Liver (tissue), 9 donors: ENCODE results near the gene SMG6. TPM values are rescaled to one million over a fixed set of nuclear protein-coding genes. Genes with fewer than 3 reads are reported as not detected.

Experiments
- DNase-seq: peaks from one replicate; pipeline ENCODE4 v3.0.0-alpha.2; 2017; ENCODE audit warnings: low spot score
- H3K27ac ChIP-seq, 2 donors: one replicate each; pipeline ENCODE4 v1.7.0; 2013; ENCODE audit warnings: inconsistent platforms in 2 of 2, low read length in 2 of 2, control low read depth in 1 of 2, low read depth in 1 of 2, mild to moderate bottlenecking in 1 of 2
- H3K27me3 ChIP-seq, 4 donors: one replicate each; pipeline versions ENCODE4 v1.6.1 to v1.7.0; 2013; ENCODE audit warnings: low read length in 3 of 4, inconsistent platforms in 1 of 4, mild to moderate bottlenecking in 1 of 4, moderate library complexity in 1 of 4; ENCODE audit not compliant: control insufficient read depth in 4 of 4, insufficient read depth in 4 of 4
- H3K36me3 ChIP-seq, 4 donors: one replicate each; pipeline versions ENCODE4 v1.6.1 to v1.7.0; 2013; ENCODE audit warnings: low read length in 3 of 4, mild to moderate bottlenecking in 3 of 4, low read depth in 1 of 4, moderate library complexity in 1 of 4; ENCODE audit not compliant: control insufficient read depth in 4 of 4, insufficient read depth in 3 of 4
- H3K4me1 ChIP-seq, 4 donors: one replicate each; pipeline versions ENCODE4 v1.6.1 to v1.7.0; 2013; ENCODE audit warnings: low read length in 3 of 4, mild to moderate bottlenecking in 3 of 4, moderate library complexity in 1 of 4; ENCODE audit not compliant: control insufficient read depth in 4 of 4, insufficient read depth in 4 of 4
- H3K4me3 ChIP-seq, 3 donors: one replicate each; pipeline versions ENCODE4 v1.6.1 to v1.7.0; 2013; ENCODE audit warnings: low read length in 3 of 3, control low read depth in 1 of 3, low read depth in 1 of 3, mild to moderate bottlenecking in 1 of 3
- H3K9ac ChIP-seq, 2 donors: one replicate each; pipeline ENCODE4 v1.7.0; 2013; ENCODE audit warnings: low read length in 2 of 2, mild to moderate bottlenecking in 2 of 2, moderate library complexity in 2 of 2, control low read depth in 1 of 2, low read depth in 1 of 2
- H3K9me3 ChIP-seq, 4 donors: one replicate each; pipeline versions ENCODE4 v1.6.1 to v1.7.0; 2013; ENCODE audit warnings: low read length in 3 of 4; ENCODE audit not compliant: control insufficient read depth in 4 of 4
- ATF3 ChIP-seq: IDR thresholded peaks from 2 replicates; pipeline ENCODE4 v1.6.1; 2016; ENCODE audit warnings: antibody characterized with exemption
- CTCF ChIP-seq: fragments of 150-350 bp; IDR thresholded peaks from 2 replicates; pipeline ENCODE4 v1.5.1; 2017; ENCODE audit warnings: improper control_type of control experiment, low read depth, low read length; ENCODE audit not compliant: missing input control
- EGR1 ChIP-seq, 2 donors: IDR thresholded peaks; 2 replicates each; pipeline ENCODE4 v1.6.1; 2016 to 2018; ENCODE audit warnings: antibody characterized with exemption in 2 of 2, low read depth in 2 of 2
- FOXA1 ChIP-seq: IDR thresholded peaks from 2 replicates; pipeline ENCODE4 v1.6.1; 2016; ENCODE audit warnings: antibody characterized with exemption
- FOXA2 ChIP-seq: IDR thresholded peaks from 2 replicates; pipeline ENCODE4 v1.6.1; 2016; ENCODE audit warnings: antibody characterized with exemption
- GABPA ChIP-seq, 2 donors: IDR thresholded peaks in 1 of 2; conservative IDR thresholded peaks in 1 of 2; 2 replicates each; pipeline ENCODE4 v1.6.1; 2016; ENCODE audit warnings: antibody characterized with exemption in 2 of 2, mild to moderate bottlenecking in 1 of 2, moderate library complexity in 1 of 2
- HNF4A ChIP-seq, 2 donors: conservative IDR thresholded peaks; 2 replicates each; pipeline ENCODE4 v1.6.1; 2016; ENCODE audit warnings: antibody characterized with exemption in 2 of 2, mild to moderate bottlenecking in 2 of 2
- HNF4G ChIP-seq: IDR thresholded peaks from 2 replicates; pipeline ENCODE4 v1.6.1; 2016; ENCODE audit warnings: antibody characterized with exemption
- JUND ChIP-seq, 2 donors: IDR thresholded peaks; 2 replicates each; pipeline ENCODE4 v1.6.1; 2016; ENCODE audit warnings: antibody characterized with exemption in 2 of 2
- MAX ChIP-seq: IDR thresholded peaks from 2 replicates; pipeline ENCODE4 v1.6.1; 2016; ENCODE audit warnings: antibody characterized with exemption
- NR2F2 ChIP-seq: IDR thresholded peaks from 2 replicates; pipeline ENCODE4 v1.6.1; 2016; ENCODE audit warnings: antibody characterized with exemption
- RAD21 ChIP-seq, 2 donors: IDR thresholded peaks; 2 replicates each; pipeline ENCODE4 v1.6.1; 2016; ENCODE audit warnings: antibody characterized with exemption in 2 of 2, mild to moderate bottlenecking in 2 of 2
- RXRA ChIP-seq, 2 donors: IDR thresholded peaks; 2 replicates each; pipeline ENCODE4 v1.6.1; 2017 to 2018; ENCODE audit warnings: antibody characterized with exemption in 2 of 2, mild to moderate bottlenecking in 1 of 2
- SP1 ChIP-seq: IDR thresholded peaks from 2 replicates; pipeline ENCODE4 v1.6.1; 2018; ENCODE audit warnings: antibody characterized with exemption, mild to moderate bottlenecking
- TAF1 ChIP-seq: conservative IDR thresholded peaks from 2 replicates; pipeline ENCODE4 v1.6.1; 2016; ENCODE audit warnings: antibody characterized with exemption, mild to moderate bottlenecking
- YY1 ChIP-seq: IDR thresholded peaks from 2 replicates; pipeline ENCODE4 v1.6.1; 2016; ENCODE audit warnings: antibody characterized with exemption, mild to moderate bottlenecking
- ZBTB33 ChIP-seq: IDR thresholded peaks from 2 replicates; pipeline ENCODE4 v1.6.1; 2016; ENCODE audit warnings: antibody characterized with exemption
- WGBS: extraction: QIAGEN DNeasy Blood & Tissue Kit; methylation state at CpG from one replicate; pipeline ENCODE4 v1.1.7; 2013; 5-methylcytosine and 5-hydroxymethylcytosine counted together
- polyA plus RNA-seq, 2 donors: library from polyadenylated mRNA; stranded (reverse) in 1 of 2; unstranded in 1 of 2; fragments of 200-250 nt in 1 of 2; fragments of >200 nt in 1 of 2; fragmentation: Nextera tagmentation in 1 of 2; extraction: Ambion mirVana in 1 of 2; gene quantifications; one replicate each; pipeline versions ENCODE4 v1.2.1 to v1.2.3, GENCODE V29; 2013 to 2015
- total RNA-seq, 2 donors: library from RNA; depleted of rRNA; stranded (reverse); fragments of >200 nt; gene quantifications; one replicate each; pipeline ENCODE4 v1.2.3, GENCODE V29; 2014
- TF ChIP-seq, protein P1 (sequence below): IDR thresholded peaks from 2 replicates; pipeline ENCODE4 v1.6.1; 2016; ENCODE audit warnings: antibody characterized with exemption, mild to moderate bottlenecking
- donor health status: healthy.
- donor health status: healthy.
- donor health status: healthy.
- donor health status: healthy.
- donor health status: healthy.

The SMG6 gene
- total and polyA plus RNA-seq, 4 donors, result 4.9 to 12.0 (median 8.2) TPM

DNA sequence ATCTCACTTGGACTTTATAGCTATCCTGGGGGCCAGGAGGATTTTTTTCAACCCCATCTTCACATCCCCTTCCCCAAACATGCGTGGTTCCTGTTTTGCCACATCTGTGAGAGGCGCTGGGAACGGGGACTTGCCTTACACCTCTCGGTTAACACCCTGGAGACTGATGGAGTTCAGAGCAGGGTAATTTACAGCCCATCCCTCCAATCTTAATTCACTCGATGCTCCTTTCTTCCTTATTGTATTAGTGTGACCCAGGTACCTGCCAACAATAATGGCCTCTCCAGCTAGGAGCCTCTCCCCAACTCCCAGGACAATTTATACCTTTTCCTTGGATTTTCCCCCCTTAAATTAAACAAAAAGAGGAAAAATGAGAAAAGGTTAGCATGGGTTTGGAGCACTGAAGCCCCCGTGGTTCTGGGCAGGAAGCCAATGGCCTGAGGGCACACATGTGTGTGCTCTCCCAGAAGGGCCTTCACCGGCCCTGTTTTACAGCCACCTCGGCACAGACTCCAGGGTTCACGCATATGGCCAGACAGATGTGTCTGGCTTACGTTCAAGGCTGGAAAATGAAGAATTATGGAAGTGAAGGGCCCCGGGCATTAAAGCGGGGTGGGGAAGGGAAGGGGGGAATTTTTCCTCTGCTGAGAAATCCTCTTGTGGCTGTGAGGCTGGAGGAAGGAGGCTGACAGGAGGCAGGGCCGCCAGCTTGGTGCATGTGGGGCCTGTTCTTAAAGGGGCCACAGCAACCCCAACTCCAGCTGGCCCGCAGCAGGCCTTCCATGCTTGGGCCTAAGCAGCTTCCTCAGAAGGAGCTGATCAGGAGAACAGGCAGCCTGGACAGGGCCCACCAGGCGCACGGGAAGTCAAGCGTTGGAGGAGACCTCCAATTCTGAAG lies 227.2 kb downstream of the SMG6 start:
- H3K36me3 ChIP-seq, result peaks cover 2 to 12% (median 8%) of the 10 kb centered on the region in 4 donors
- WGBS, result 83% methylated on average over 17 of the region's 17 CpGs
- no peak overlapping the region for H3K9ac ChIP-seq

More for the DNA sequence above, 227.2 kb downstream of the SMG6 start:
- Histone ChIP-seq H3K27me3 (no peaks in the 10 kb centered on the region), H3K4me3 (no peak overlapping the region), H3K4me1 (peaks cover 0 to 5% (median 0%) of the 10 kb centered on the region in 4 donors), H3K27ac (peak overlapping the region in 1 of 2 donors; percentile 13), H3K9me3 (no peaks in the 10 kb centered on the region)
- no peak for DNase-seq
- TF ChIP-seq RXRA (IDR thresholded peaks at IDR 0.05) (no peak), RAD21 (IDR thresholded peaks at IDR 0.05) (no peak), NR2F2 (no peak), YY1 (no peak), GABPA (IDR thresholded peaks at IDR 0.05 in 1 of 2, conservative IDR thresholded peaks at IDR 0.05 in 1 of 2) (no peak), ATF3 (no peak), HNF4A (conservative IDR thresholded peaks at IDR 0.05) (no peak), FOXA1 (no peak), EGR1 (IDR thresholded peaks at IDR 0.05; ENCODE audit: low read depth in 2 of 2) (no peak), FOXA2 (no peak), CTCF (no peak), MAX (no peak), JUND (IDR thresholded peaks at IDR 0.05) (no peak), ZBTB33 (no peak), SP1 (no peak), HNF4G (no peak), TAF1 (no peak)
- TF ChIP-seq, protein P1, sequence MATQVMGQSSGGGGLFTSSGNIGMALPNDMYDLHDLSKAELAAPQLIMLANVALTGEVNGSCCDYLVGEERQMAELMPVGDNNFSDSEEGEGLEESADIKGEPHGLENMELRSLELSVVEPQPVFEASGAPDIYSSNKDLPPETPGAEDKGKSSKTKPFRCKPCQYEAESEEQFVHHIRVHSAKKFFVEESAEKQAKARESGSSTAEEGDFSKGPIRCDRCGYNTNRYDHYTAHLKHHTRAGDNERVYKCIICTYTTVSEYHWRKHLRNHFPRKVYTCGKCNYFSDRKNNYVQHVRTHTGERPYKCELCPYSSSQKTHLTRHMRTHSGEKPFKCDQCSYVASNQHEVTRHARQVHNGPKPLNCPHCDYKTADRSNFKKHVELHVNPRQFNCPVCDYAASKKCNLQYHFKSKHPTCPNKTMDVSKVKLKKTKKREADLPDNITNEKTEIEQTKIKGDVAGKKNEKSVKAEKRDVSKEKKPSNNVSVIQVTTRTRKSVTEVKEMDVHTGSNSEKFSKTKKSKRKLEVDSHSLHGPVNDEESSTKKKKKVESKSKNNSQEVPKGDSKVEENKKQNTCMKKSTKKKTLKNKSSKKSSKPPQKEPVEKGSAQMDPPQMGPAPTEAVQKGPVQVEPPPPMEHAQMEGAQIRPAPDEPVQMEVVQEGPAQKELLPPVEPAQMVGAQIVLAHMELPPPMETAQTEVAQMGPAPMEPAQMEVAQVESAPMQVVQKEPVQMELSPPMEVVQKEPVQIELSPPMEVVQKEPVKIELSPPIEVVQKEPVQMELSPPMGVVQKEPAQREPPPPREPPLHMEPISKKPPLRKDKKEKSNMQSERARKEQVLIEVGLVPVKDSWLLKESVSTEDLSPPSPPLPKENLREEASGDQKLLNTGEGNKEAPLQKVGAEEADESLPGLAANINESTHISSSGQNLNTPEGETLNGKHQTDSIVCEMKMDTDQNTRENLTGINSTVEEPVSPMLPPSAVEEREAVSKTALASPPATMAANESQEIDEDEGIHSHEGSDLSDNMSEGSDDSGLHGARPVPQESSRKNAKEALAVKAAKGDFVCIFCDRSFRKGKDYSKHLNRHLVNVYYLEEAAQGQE, result no peak
